GM12892 (cell line): Measurements from ENCODE around the gene GALNT11.

Source experiments
- POLR2A ChIP-seq: IDR thresholded peaks from 2 replicates; pipeline ENCODE4 v1.6.1; 2011; ENCODE audit warnings: low read depth, low read length, control low read depth
- POLR2AphosphoS5 ChIP-seq: IDR thresholded peaks from 2 replicates; pipeline ENCODE4 v1.6.1; 2011; ENCODE audit warnings: low read depth, low read length, control low read depth
- TAF1 ChIP-seq: IDR thresholded peaks from 2 replicates; pipeline ENCODE4 v1.6.1; 2011; ENCODE audit warnings: low read depth, mild to moderate bottlenecking, control low read depth, low read length, borderline replicate concordance

- TF ChIP-seq POLR2A (no peak), TAF1 (no peak), POLR2AphosphoS5 (no peak)
Measured at GRCh38 chr7:152144557-152145245, 119.2 kb downstream of the GALNT11 start.
